Activated naive CD4-positive, alpha-beta T cell treated with anti-CD3 and anti-CD28 coated beads, Interleukin-2, amount 50 U/mL, for 24 hours (primary cell): ENCODE measurements around the gene MOB3A.

Experiments
- H3K27ac Mint-ChIP-seq: one replicate; pipeline ENCODE4 v1.8.0; 2021; ENCODE audit warnings: mild to moderate bottlenecking, mixed read lengths
- H3K27me3 Mint-ChIP-seq: one replicate; pipeline ENCODE4 v1.8.0; 2021; ENCODE audit warnings: mixed read lengths
- H3K36me3 Mint-ChIP-seq: one replicate; pipeline ENCODE4 v1.8.0; 2021; ENCODE audit warnings: mixed read lengths
- H3K4me1 Mint-ChIP-seq: one replicate; pipeline ENCODE4 v1.8.0; 2021; ENCODE audit warnings: mixed read lengths
- H3K4me3 Mint-ChIP-seq: one replicate; pipeline ENCODE4 v1.8.0; 2021; ENCODE audit warnings: mild to moderate bottlenecking, mixed read lengths
- H3K9me3 Mint-ChIP-seq: one replicate; pipeline ENCODE4 v1.8.0; 2021; ENCODE audit warnings: mixed read lengths

MOB3A gene

GRCh38 chr19:2062770-2063169, 33.4 kb downstream of the MOB3A start:
- no peaks in the 10 kb centered on the region for H3K27me3 Mint-ChIP-seq
- H3K9me3 Mint-ChIP-seq: no peaks in the 10 kb centered on the region
- H3K4me1 Mint-ChIP-seq: peaks cover 37% of the 10 kb centered on the region
- peak overlapping the region; percentile 90 for H3K4me3 Mint-ChIP-seq
- no peaks in the 10 kb centered on the region for H3K36me3 Mint-ChIP-seq
- peak overlapping the region; percentile 17 for H3K27ac Mint-ChIP-seq

- Mint-ChIP-seq H3K9me3 (no peaks in the 10 kb centered on the region), H3K27me3 (no peaks in the 10 kb centered on the region), H3K27ac (peak overlapping the region; percentile 17), H3K36me3 (no peaks in the 10 kb centered on the region), H3K4me3 (peak overlapping the region; percentile 90), H3K4me1 (peaks cover 37% of the 10 kb centered on the region)
These were observed 33.8 kb downstream of the MOB3A start for GRCh38 chr19:2062389-2062729.

GRCh38 chr19:2061495-2062388, 34.4 kb downstream of the MOB3A start:
- Mint-ChIP-seq H3K27ac (peak overlapping the region; percentile 94), H3K27me3 (no peaks in the 10 kb centered on the region), H3K9me3 (no peaks in the 10 kb centered on the region), H3K36me3 (no peaks in the 10 kb centered on the region), H3K4me1 (peaks cover 44% of the 10 kb centered on the region), H3K4me3 (peak overlapping the region; percentile 90)

- no peaks in the 10 kb centered on the region for H3K9me3 Mint-ChIP-seq
- no peaks in the 10 kb centered on the region for H3K36me3 Mint-ChIP-seq
- H3K4me1 Mint-ChIP-seq: peaks cover 48% of the 10 kb centered on the region
These were observed 35.1 kb downstream of the MOB3A start for GRCh38 chr19:2060884-2061494.

GRCh38 chr19:2059422-2060201, 36.5 kb downstream of the MOB3A start:
- Mint-ChIP-seq H3K36me3 (no peaks in the 10 kb centered on the region), H3K9me3 (no peaks in the 10 kb centered on the region)

More at GRCh38 chr19:2060884-2061494, 35.1 kb downstream of the MOB3A start:
- no peaks in the 10 kb centered on the region for H3K27me3 Mint-ChIP-seq
- H3K27ac Mint-ChIP-seq: peak overlapping the region; percentile 98
- peak overlapping the region; percentile 90 for H3K4me3 Mint-ChIP-seq

GRCh38 chr19:2058570-2059421, 37.3 kb downstream of the MOB3A start:
- H3K4me1 Mint-ChIP-seq: peaks cover 59% of the 10 kb centered on the region
- H3K36me3 Mint-ChIP-seq: no peaks in the 10 kb centered on the region
- H3K27me3 Mint-ChIP-seq: no peaks in the 10 kb centered on the region
- H3K4me3 Mint-ChIP-seq: peak overlapping the region; percentile 11
- H3K27ac Mint-ChIP-seq: peak overlapping the region; percentile 65
- H3K9me3 Mint-ChIP-seq: no peaks in the 10 kb centered on the region

More at GRCh38 chr19:2059422-2060201, 36.5 kb downstream of the MOB3A start:
- Mint-ChIP-seq H3K4me3 (peak overlapping the region; percentile 89), H3K4me1 (peaks cover 59% of the 10 kb centered on the region), H3K27me3 (no peaks in the 10 kb centered on the region), H3K27ac (peak overlapping the region; percentile 98)

GRCh38 chr19:2057484-2058469, 38.3 kb downstream of the MOB3A start:
- Mint-ChIP-seq H3K36me3 (no peaks in the 10 kb centered on the region), H3K4me3 (no peak overlapping the region), H3K9me3 (no peaks in the 10 kb centered on the region), H3K27me3 (no peaks in the 10 kb centered on the region), H3K27ac (peak overlapping the region; percentile 87), H3K4me1 (peaks cover 55% of the 10 kb centered on the region)

GRCh38 chr19:2056837-2057192, 39.3 kb downstream of the MOB3A start:
- no peaks in the 10 kb centered on the region for H3K9me3 Mint-ChIP-seq
- H3K27ac Mint-ChIP-seq: peak overlapping the region; percentile 87
- no peak overlapping the region for H3K4me3 Mint-ChIP-seq
- no peaks in the 10 kb centered on the region for H3K27me3 Mint-ChIP-seq
- H3K4me1 Mint-ChIP-seq: peaks cover 52% of the 10 kb centered on the region
- no peaks in the 10 kb centered on the region for H3K36me3 Mint-ChIP-seq

- Mint-ChIP-seq H3K27me3 (no peaks in the 10 kb centered on the region), H3K36me3 (no peaks in the 10 kb centered on the region), H3K27ac (peak overlapping the region; percentile 89), H3K4me3 (peak overlapping the region; percentile 60), H3K4me1 (peaks cover 55% of the 10 kb centered on the region), H3K9me3 (no peaks in the 10 kb centered on the region)
These were observed 39.9 kb downstream of the MOB3A start for GRCh38 chr19:2055931-2056836.

GRCh38 chr19:2054763-2055162, 41.4 kb downstream of the MOB3A start:
- H3K4me3 Mint-ChIP-seq: no peak overlapping the region
- no peaks in the 10 kb centered on the region for H3K27me3 Mint-ChIP-seq
- peak overlapping the region; percentile 89 for H3K27ac Mint-ChIP-seq
- H3K4me1 Mint-ChIP-seq: peaks cover 48% of the 10 kb centered on the region
- H3K9me3 Mint-ChIP-seq: no peaks in the 10 kb centered on the region
- H3K36me3 Mint-ChIP-seq: no peaks in the 10 kb centered on the region

- H3K9me3 Mint-ChIP-seq: no peaks in the 10 kb centered on the region
- no peak overlapping the region for H3K4me3 Mint-ChIP-seq
- H3K27ac Mint-ChIP-seq: no peak overlapping the region
- H3K27me3 Mint-ChIP-seq: no peaks in the 10 kb centered on the region
- H3K36me3 Mint-ChIP-seq: no peaks in the 10 kb centered on the region
- H3K4me1 Mint-ChIP-seq: peaks cover 54% of the 10 kb centered on the region
These were observed 42.3 kb downstream of the MOB3A start for GRCh38 chr19:2053601-2054389.

- Mint-ChIP-seq H3K9me3 (no peaks in the 10 kb centered on the region), H3K4me3 (peak overlapping the region; percentile 80), H3K27me3 (no peaks in the 10 kb centered on the region), H3K27ac (peak overlapping the region; percentile 91), H3K36me3 (no peaks in the 10 kb centered on the region), H3K4me1 (peaks cover 56% of the 10 kb centered on the region)
These were observed 44.1 kb downstream of the MOB3A start for GRCh38 chr19:2051773-2052704.
